ENCODE results near the gene SOAT2.

SOAT2 gene

GRCh38 chr12:53071591-53072551 is 31.4 kb upstream of the SOAT2 start:
- peaks cover 41% of the 10 kb centered on the region for H3K4me1 Mint-ChIP-seq
- no peak overlapping the region for H3K27ac Mint-ChIP-seq
- peaks cover 7% of the 10 kb centered on the region for H3K36me3 Mint-ChIP-seq
- no peaks in the 10 kb centered on the region for H3K9me3 Mint-ChIP-seq
- H3K4me3 Mint-ChIP-seq, result no peak overlapping the region
- H3K27me3 Mint-ChIP-seq, result no peaks in the 10 kb centered on the region

DNA sequence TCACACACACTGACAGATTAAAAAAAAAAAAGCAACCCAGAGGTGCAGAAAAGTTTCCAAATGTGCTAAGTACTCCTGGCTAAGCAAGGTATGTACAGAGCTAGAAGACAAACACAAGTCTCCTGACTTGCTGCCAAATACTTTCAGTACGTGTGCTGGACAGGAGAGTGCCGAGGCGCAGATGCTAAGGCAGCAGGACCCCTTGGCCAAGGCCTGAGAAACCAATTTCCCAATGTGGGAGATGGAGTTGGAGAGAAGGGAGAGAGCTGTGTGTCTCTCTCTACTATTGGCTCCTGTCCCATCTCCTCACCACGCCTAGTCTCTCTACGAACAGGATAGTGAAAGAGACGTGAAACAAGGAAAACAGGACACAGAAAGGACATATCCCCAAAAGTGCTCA is 29.4 kb upstream of the SOAT2 start:
- no peaks in the 10 kb centered on the region for H3K27me3 Mint-ChIP-seq
- H3K27ac Mint-ChIP-seq, result no peak overlapping the region
- H3K36me3 Mint-ChIP-seq, result peaks cover 8% of the 10 kb centered on the region
- H3K4me3 Mint-ChIP-seq, result no peak overlapping the region
- H3K4me1 Mint-ChIP-seq, result peaks cover 57% of the 10 kb centered on the region
- no peaks in the 10 kb centered on the region for H3K9me3 Mint-ChIP-seq

DNA sequence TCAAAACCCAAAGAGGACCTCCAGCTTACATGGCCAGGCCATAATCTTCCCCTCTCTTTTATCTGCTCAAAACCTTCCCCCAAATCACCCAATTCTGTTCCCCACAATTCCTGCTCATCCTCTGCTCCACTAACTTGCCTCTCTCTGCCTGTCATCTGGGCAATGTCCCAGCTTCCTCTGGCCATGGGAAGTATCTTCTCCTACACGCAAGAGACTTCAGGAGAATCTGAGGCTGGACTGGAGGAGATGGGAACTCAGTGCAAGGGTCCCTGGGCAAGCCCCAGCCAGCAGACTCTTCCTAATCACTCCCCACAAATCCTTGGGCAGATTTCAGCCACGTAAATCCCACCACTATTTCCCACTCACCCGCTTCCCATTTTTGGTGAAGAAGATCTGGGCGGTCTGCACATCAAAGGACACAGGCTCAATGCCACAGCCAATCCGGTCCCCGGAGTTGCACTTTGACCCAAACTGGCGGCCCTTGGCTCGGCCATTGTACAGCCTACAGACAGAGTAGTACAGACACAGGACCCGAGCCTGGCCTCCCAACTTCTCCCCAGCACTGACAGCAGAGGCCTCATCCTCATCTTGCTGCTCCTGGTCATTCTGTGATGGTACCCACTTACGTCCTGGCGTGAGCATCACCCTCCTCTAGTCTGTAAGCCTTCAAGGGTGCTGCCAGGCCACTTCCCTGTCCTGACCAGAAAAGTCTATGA is 28.8 kb upstream of the SOAT2 start:
- H3K27me3 Mint-ChIP-seq, result no peaks in the 10 kb centered on the region
- no peak overlapping the region for H3K27ac Mint-ChIP-seq
- H3K4me3 Mint-ChIP-seq, result no peak overlapping the region
- H3K9me3 Mint-ChIP-seq, result no peaks in the 10 kb centered on the region
- peaks cover 57% of the 10 kb centered on the region for H3K4me1 Mint-ChIP-seq
- H3K36me3 Mint-ChIP-seq, result peaks cover 8% of the 10 kb centered on the region

DNA sequence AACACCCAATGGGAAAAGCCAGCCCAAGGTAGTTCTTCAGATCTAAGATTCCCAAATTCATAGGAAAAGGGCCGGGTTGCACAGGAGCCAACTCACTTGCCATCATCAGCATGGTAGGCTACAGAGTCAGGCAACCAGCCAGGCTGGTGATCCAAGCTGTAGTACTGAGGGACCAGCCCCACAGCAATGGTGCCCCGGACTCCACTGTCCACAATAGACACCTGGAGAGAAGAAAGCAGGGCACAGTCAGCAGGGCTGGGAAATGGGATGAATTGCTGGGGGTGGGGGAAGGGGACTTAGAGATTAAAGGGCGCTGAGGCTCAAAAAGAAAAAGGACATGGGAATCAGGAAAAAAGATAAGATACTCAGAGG is 28.3 kb upstream of the SOAT2 start:
- H3K27ac Mint-ChIP-seq, result no peak overlapping the region
- H3K27me3 Mint-ChIP-seq, result no peaks in the 10 kb centered on the region
- H3K4me1 Mint-ChIP-seq, result peaks cover 61% of the 10 kb centered on the region
- no peak overlapping the region for H3K4me3 Mint-ChIP-seq
- peaks cover 8% of the 10 kb centered on the region for H3K36me3 Mint-ChIP-seq
- H3K9me3 Mint-ChIP-seq, result no peaks in the 10 kb centered on the region

GRCh38 chr12:53076461-53076860 is 26.8 kb upstream of the SOAT2 start:
- H3K27ac Mint-ChIP-seq, result no peak overlapping the region
- H3K9me3 Mint-ChIP-seq, result no peaks in the 10 kb centered on the region
- H3K4me3 Mint-ChIP-seq, result peak overlapping the region; percentile 7
- no peaks in the 10 kb centered on the region for H3K27me3 Mint-ChIP-seq
- peaks cover 4% of the 10 kb centered on the region for H3K36me3 Mint-ChIP-seq
- H3K4me1 Mint-ChIP-seq, result peaks cover 66% of the 10 kb centered on the region

- H3K4me3 Mint-ChIP-seq, result peak overlapping the region; percentile 96
- H3K4me1 Mint-ChIP-seq, result peaks cover 62% of the 10 kb centered on the region
- H3K36me3 Mint-ChIP-seq, result peaks cover 4% of the 10 kb centered on the region
- H3K9me3 Mint-ChIP-seq, result no peaks in the 10 kb centered on the region
- H3K27me3 Mint-ChIP-seq, result no peaks in the 10 kb centered on the region
- H3K27ac Mint-ChIP-seq, result no peak overlapping the region
These were observed 26.3 kb upstream of the SOAT2 start for GRCh38 chr12:53077030-53077429.

DNA sequence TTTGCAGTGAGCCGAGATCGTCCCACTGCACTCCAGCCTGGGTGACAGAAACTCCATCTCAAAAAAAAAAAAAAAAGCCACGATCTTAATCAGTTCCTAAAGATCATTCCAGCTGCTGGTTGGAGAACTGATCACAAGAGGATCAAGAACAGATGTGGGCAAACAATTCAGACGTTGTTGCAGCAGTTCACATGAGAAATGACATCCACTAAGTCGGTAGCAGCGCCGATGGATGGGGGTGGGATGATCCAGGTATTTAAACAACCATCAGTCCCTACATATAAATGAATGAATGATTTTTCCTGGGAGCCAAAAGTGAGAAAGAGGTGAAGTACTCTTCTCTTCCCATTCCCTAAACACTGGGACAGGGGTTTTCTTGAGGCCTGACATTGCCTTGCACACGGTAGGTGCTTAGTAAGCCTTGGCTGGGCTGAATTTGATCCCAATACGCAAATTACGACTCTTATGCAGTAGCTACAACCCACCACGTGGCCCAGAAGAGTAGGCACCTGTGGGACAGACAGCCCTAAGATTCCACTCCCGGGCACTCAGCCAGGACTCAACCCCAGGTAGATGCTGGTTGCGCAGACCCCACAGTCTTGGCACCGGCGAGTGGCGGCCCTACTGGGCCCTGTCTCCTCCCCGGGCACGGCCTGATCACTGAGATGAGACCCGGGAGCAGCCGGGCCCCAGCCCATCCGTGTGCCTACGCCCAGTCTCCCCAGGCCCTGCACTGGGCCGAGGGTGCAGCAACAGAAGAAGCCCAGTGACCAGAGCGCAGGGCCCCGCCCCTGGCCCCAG is 24.7 kb upstream of the SOAT2 start:
- Mint-ChIP-seq H3K4me3 (peak overlapping the region; percentile 96), H3K27me3 (no peaks in the 10 kb centered on the region), H3K27ac (peak overlapping the region; percentile 98), H3K36me3 (peaks cover 4% of the 10 kb centered on the region), H3K4me1 (peaks cover 59% of the 10 kb centered on the region), H3K9me3 (no peaks in the 10 kb centered on the region)

- Mint-ChIP-seq H3K4me3 (peak within 1 kb of the TSS; percentile 96), H3K36me3 (peaks cover 4% of the 10 kb centered on the region), H3K27me3 (no peaks in the 10 kb centered on the region), H3K9me3 (no peaks in the 10 kb centered on the region), H3K27ac (peak within 1 kb of the TSS; percentile 98), H3K4me1 (peaks cover 52% of the 10 kb centered on the region)
These were observed 23.8 kb upstream of the SOAT2 start, which contains the start of gene SPRYD3 for GRCh38 chr12:53079226-53080117. Gene SPRYD3 (minus strand): TSS chr12:53079390. CDS start chr12:53079333, 57 bp downstream.

GRCh38 chr12:53082637-53083175 is 20.6 kb upstream of the SOAT2 start:
- Mint-ChIP-seq H3K36me3 (no peaks in the 10 kb centered on the region), H3K9me3 (no peaks in the 10 kb centered on the region), H3K27ac (no peak overlapping the region), H3K4me1 (peaks cover 21% of the 10 kb centered on the region), H3K4me3 (no peak overlapping the region), H3K27me3 (no peaks in the 10 kb centered on the region)

- H3K27me3 Mint-ChIP-seq, result no peaks in the 10 kb centered on the region
- no peaks in the 10 kb centered on the region for H3K4me1 Mint-ChIP-seq
These were observed 16.9 kb upstream of the SOAT2 start for GRCh38 chr12:53086361-53086760.

DNA sequence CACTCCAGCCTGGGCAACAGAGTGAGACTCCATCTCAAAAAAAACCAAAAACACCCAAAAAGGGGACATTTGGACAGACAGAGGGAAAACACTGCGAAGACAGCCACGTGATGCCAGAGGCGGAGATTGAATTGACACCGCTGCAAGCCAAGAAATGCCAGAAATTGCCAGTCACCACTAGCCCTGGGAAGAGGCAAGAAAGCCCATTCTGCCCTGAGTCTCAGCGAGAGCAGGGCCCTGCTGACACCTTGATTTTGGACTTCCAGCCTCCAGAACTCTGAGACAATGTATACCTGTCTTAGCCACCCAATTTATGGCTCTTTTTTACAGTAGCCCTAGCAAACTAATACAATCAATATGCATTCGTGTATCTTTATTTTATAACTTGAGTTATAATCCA is 13.2 kb upstream of the SOAT2 start:
- no peak overlapping the region for H3K27ac Mint-ChIP-seq
- H3K4me3 Mint-ChIP-seq, result no peak overlapping the region
- H3K36me3 Mint-ChIP-seq, result no peaks in the 10 kb centered on the region
- no peaks in the 10 kb centered on the region for H3K9me3 Mint-ChIP-seq
- H3K4me1 Mint-ChIP-seq, result no peaks in the 10 kb centered on the region
- H3K27me3 Mint-ChIP-seq, result no peaks in the 10 kb centered on the region

More at GRCh38 chr12:53086361-53086760, 16.9 kb upstream of the SOAT2 start:
- no peaks in the 10 kb centered on the region for H3K36me3 Mint-ChIP-seq
- H3K27ac Mint-ChIP-seq, result no peak overlapping the region
- H3K9me3 Mint-ChIP-seq, result no peaks in the 10 kb centered on the region
- H3K4me3 Mint-ChIP-seq, result no peak overlapping the region

DNA sequence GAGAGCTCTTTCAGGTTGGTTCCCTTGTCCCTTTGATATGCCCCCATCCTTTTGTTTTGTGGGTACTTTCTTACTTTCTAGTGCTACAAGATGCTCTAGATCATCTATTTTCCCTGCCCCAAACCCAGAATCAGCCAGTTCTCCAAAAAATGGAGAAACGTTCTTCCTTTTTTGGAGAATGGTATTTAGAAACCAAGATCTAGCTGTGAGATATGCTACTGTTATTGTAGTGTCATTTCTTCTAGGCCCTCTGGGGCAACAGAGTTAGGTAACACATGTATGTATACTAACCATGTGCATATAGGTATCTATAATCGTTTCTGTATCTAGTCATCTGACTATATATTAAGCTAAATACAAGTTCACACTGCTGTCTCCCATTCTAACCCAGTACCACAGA is 12.7 kb upstream of the SOAT2 start:
- Mint-ChIP-seq H3K4me3 (no peak overlapping the region), H3K27me3 (no peaks in the 10 kb centered on the region), H3K36me3 (no peaks in the 10 kb centered on the region), H3K9me3 (no peaks in the 10 kb centered on the region), H3K27ac (no peak overlapping the region), H3K4me1 (no peaks in the 10 kb centered on the region)

- no peaks in the 10 kb centered on the region for H3K27me3 Mint-ChIP-seq
- H3K9me3 Mint-ChIP-seq, result no peaks in the 10 kb centered on the region
- H3K36me3 Mint-ChIP-seq, result no peaks in the 10 kb centered on the region
- no peak overlapping the region for H3K27ac Mint-ChIP-seq
- no peak overlapping the region for H3K4me3 Mint-ChIP-seq
- H3K4me1 Mint-ChIP-seq, result peaks cover under 1% of the 10 kb centered on the region
These were observed 11.5 kb upstream of the SOAT2 start for GRCh38 chr12:53091756-53092155.

DNA sequence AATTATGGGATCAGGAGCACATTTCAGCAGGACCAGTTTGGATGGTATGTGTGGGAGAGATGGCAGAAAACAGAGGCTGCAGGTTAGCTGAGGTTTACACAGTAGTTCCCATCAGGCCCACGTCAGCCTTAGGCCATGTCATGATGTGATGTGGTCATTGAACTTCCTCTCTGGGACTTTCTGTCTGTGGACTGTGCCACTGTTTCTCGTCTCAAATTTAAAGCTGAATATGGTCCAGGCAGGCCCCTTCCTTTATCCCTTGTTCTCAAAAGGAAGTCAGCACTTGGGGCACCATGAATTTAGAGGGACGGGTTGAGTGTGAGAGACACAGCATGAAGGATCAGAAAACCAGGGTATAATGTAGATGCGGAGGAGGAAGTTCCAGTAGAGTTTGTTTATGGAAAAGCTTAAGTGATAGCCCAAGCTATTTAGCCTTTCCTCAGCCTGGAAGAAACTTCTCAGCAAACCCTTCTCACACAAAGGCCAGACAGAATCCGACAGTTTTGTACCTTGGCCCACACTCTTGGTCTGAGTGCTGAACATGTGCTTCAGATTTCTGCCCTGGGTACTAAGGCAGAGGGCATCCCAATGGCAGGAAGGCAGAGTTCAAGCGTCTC is 9.4 kb upstream of the SOAT2 start:
- H3K4me3 Mint-ChIP-seq, result no peak overlapping the region
- H3K9me3 Mint-ChIP-seq, result no peaks in the 10 kb centered on the region
- H3K27me3 Mint-ChIP-seq, result no peaks in the 10 kb centered on the region
- peaks cover 16% of the 10 kb centered on the region for H3K4me1 Mint-ChIP-seq
- H3K36me3 Mint-ChIP-seq, result no peaks in the 10 kb centered on the region
- no peak overlapping the region for H3K27ac Mint-ChIP-seq

All from activated naive CD4-positive, alpha-beta T cell treated with anti-CD3 and anti-CD28 coated beads, Interleukin-2, amount 50 U/mL, for 24 hours (primary cell).